Astrocyte of the cerebellum (primary cell): ENCODE measurements around the gene AFDN.

Experiments used
- DNase-seq: peaks from one replicate; pipeline ENCODE4 v3.0.0-alpha.2; 2011; ENCODE audit warnings: low read depth
- H3K4me3 ChIP-seq: 2 replicates; pipeline ENCODE4 v1.5.1; 2011; ENCODE audit warnings: mild to moderate bottlenecking, low read depth, low read length, moderate library complexity
- in situ Hi-C: cut with HindIII; loops from 2 replicates; pipeline ENCODE4 v1.10.0; 2017; ENCODE audit warnings: low sequenced_read_pairs
- TF ChIP-seq, protein P1 (sequence below): IDR thresholded peaks from 2 replicates; pipeline ENCODE4 v1.5.1; 2012; ENCODE audit warnings: low read length, low read depth, moderate library complexity, mild to moderate bottlenecking; ENCODE audit errors: missing control alignments

The AFDN gene

DNA sequence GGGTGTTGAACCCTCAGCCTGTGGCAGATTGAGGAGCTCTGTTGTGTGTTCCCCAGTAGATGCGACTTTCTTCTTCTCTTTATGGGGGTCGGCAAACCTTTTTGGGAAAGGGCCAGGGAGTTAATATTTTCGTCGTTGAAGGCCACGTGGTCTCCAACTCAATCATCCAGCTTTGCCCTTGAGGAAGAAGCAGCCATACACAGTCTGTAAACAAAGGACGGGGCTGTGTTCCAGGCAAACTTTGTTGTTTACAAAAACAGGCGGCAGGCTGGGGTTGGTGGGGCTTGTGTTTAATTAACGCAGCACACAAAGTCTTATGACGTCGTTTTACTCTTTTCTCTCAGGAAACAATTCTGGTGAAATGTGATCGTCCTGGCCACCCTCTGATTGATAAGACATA, 190.9 kb downstream of the AFDN start:
- TF ChIP-seq, protein P1, sequence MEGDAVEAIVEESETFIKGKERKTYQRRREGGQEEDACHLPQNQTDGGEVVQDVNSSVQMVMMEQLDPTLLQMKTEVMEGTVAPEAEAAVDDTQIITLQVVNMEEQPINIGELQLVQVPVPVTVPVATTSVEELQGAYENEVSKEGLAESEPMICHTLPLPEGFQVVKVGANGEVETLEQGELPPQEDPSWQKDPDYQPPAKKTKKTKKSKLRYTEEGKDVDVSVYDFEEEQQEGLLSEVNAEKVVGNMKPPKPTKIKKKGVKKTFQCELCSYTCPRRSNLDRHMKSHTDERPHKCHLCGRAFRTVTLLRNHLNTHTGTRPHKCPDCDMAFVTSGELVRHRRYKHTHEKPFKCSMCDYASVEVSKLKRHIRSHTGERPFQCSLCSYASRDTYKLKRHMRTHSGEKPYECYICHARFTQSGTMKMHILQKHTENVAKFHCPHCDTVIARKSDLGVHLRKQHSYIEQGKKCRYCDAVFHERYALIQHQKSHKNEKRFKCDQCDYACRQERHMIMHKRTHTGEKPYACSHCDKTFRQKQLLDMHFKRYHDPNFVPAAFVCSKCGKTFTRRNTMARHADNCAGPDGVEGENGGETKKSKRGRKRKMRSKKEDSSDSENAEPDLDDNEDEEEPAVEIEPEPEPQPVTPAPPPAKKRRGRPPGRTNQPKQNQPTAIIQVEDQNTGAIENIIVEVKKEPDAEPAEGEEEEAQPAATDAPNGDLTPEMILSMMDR: no peak
- in situ Hi-C loops: no loop called here
- DNase-seq: no peak
- H3K4me3 ChIP-seq: no peak overlapping the region

DNA sequence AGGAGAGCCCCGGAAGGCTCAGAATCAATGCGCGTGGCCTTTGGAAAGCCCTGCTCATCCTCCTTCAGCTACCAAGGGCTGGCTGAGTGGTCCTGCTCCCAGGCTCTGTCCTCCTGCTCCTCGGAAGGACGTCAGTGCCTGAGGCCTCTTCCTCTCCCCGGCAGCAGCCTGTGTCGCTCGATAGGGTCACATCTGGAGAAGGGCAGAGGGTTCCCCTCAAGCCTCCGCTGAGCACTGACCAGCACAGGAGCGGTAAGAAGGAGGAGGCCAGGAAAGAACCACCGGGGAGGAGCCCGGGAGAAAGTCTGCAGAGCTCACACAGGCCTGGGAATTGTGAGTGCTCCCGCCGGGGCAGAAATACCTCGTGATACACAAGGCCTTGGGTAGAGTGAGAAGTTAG, 192.0 kb downstream of the AFDN start:
- TF ChIP-seq, protein P1: no peak
- no peak overlapping the region for H3K4me3 ChIP-seq
- DNase-seq: no peak
- in situ Hi-C loops: no loop called here

GRCh38 chr6:168020242-168020641, 193.5 kb downstream of the AFDN start:
- in situ Hi-C loops: no loop called here
- DNase-seq: no peak
- TF ChIP-seq, protein P1: no peak
- H3K4me3 ChIP-seq: no peak overlapping the region

DNA sequence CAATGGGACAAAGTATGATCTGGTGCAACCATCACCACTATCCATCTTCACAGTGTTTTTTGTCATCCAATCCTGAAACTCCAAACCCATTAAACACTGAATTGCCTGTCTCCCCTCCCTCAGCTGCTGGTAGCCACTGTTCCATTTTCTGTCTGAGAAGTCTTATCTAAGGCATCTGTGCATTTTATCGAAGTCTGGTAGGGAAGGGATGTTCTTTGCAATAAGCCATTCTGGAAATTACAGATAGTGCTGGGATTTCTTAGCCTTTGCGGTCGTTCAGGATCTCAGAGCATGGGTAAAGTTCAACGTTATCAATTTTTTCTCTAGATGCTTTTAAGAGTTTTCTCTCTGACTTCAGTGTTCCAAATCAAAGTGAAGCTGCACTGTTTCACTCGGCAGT, 194.9 kb downstream of the AFDN start:
- TF ChIP-seq, protein P1: no peak
- in situ Hi-C loops: no loop called here

More for the DNA sequence above, 194.9 kb downstream of the AFDN start:
- DNase-seq: no peak
- no peak overlapping the region for H3K4me3 ChIP-seq
